CD4-positive, alpha-beta T cell treated with Interleukin-15 for 4 hours (primary cell): ENCODE measurements around the gene MOB2.

Experiments used
- DNase-seq: peaks from one replicate; pipeline ENCODE4 v3.0.0-alpha.2; 2020; ENCODE audit warnings: low spot score

Gene MOB2

DNA sequence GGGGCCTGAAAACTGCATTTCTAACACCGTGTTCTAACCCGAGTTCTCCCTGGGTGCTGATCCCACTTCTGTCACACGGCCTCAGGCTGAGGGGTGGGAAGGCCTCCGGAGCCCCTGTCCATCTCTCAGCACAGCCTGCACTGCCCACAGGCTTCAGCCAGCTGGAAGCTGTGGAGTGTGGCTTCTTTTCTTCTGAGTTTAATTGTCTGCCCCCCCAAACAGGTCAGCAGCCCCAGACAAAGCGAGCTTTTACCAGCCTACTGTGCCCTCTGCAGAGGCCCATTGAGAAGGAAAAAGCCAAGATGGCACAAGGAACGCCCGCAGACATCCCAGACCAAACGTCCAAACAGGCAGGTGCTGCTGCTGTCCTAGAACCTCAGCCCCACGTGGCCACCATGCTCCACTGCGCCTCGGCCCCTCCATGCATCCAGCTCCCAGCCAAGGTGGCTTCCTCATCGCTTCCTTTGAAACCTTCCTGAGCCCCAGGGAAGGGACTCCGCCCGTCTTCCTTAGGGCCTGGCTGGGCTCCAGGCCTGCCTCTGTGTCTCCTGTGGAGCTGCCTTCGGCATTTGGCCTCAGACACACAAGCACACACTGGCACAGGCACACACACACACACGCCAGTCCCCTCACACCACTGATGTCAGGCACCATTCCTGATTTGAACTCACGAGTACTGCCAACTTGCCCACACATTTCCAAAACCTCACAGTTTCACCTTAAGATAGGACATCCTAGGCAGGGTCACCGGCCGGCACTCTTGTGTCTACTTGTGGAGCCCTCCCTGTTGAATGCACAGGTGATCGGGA lies 1.7 kb downstream of the MOB2 start:
- DNase-seq, result no peak

- DNase-seq, result no peak
Measured at GRCh38 chr11:1484061-1484671, 2.4 kb downstream of the MOB2 start.

GRCh38 chr11:1483445-1483961 lies 3.1 kb downstream of the MOB2 start:
- DNase-seq, result no peak

DNA sequence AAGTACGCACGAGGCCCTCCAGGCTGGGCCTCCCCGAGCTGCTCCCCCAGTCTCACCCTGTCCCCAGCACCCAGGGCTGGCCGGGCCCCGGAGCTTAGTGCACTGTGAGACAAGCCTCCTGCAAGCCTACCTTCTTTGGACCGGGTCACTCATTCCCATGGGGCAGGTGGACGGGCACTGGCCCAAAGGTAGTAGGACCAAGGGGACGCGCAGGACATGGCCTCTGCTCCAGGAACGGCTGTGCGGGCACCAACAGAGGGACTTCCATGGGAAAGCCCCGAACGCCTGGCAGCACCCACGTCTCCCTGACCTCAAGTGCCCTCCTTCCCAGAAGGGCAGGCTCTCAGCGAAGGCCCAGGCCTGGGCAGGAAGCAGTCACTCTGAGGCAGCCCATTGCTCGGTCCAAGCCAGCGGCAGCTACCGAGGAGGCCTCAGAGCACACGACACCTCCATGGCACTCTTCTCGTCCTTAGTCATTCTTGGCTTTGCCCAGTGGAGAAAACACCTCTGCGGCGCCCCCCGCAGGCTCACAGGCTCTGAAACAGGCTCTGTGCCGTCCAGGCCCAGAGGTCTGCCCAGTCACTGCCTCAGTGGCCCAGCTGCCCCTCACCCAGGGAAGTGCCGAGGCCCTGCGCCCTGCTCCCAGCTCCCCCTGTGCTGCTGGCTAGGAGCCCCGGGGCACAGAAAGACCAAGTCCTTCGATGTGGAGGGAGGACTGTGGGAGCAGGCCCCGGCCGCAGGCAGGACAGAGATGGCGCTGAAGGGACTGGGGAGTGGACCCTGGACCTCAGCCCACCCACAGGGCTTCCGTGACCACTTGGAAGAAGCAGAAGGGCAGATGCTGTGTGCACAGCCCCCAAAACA lies 3.8 kb downstream of the MOB2 start:
- no peak for DNase-seq

DNA sequence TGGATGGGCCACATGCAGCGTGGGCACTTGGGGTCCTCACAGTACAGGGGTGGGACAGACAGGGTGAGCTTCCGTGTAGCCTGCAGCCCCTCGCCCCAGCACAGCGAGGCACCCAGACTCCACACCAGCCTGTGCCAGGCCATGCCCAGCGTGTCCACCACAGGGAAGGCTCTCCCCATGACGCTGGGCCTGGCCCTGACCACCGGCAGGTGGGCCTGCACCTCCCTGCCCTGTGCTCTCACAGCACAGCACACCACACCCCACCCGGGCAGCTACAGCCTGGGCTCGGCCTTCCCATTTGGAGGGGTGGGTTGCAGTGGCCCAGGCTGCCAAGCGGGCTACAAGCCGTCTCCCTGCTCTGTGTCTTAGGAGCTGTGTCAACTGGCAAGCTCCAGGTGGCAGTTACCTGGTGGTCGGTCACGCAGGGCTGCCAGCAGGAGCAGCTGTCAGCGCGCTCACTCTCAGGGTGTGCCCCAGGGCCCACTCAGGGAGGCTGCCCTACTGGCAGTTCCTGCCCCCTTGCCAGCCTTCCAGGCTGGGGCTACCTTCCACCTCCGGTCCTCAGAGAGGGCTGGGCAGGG lies 4.6 kb downstream of the MOB2 start:
- no peak for DNase-seq

- DNase-seq, result no peak
Measured at GRCh38 chr11:1481483-1481825, 5.1 kb downstream of the MOB2 start.

DNA sequence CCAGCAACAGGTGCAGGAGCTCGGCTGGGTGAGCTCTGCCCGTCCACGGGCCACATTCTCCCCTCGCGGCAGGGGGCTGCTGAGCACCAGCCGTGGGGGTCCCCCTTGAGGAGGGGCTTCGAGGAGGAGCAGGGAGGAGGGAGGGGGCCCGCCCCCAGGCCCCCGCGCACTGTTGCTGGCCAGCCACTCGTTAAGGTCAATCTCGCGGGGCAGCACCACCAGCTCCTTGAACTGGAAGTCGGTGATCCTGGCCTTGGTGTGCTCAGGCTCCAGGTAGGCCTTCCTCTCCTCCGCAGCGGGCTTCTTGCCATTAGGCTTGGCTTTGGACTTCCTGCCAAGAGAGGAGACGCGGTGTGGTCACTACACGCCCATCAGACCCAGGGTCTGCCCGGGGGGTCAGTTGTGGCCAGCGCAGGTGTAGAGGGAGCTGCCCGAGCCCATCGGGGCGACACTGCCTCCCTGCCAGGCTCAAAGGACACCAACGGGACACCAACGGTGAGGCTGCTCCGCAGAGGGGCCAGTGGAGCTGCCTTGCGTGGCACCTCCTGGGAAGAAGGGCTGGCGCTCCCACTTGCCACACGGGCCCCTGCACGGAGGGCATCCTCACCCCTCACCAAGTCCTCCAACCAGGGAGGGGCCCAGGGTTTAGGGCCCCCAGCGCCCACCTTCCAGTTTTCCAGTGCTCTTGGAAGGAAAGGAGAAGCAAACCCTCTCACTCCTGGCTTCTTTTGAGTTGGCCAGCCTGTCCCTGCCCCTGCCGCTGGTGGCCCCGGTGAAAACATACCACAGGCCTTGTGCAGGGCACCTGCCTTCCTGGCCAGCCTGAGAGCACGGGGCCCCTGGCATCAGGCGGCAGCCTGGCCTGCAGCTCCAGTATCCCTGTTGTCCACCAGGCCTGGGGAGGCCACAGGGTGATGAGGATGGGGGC lies 5.8 kb downstream of the MOB2 start:
- no peak for DNase-seq

DNA sequence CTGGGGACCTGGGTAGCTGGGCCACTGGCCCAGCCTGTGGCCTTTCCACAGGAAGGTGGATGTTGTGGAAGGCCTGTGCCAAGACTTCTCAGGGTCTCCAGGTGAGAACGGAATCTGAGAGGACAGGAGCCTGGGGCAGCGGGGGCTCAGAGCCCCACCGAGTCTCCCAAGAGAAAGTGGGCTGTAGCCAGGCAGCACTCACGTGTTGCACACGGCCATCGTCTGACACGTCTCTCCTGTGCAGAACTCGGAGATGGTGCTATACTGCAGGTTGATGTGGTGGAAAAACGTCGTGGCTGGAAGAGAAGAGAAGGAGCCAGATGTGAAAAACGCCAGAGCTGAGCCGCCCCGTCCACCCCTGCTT lies 6.4 kb downstream of the MOB2 start:
- DNase-seq, result no peak

GRCh38 chr11:1479678-1480118 lies 6.9 kb downstream of the MOB2 start:
- no peak for DNase-seq

- no peak for DNase-seq
Measured at GRCh38 chr11:1479006-1479677, 7.4 kb downstream of the MOB2 start.

DNA sequence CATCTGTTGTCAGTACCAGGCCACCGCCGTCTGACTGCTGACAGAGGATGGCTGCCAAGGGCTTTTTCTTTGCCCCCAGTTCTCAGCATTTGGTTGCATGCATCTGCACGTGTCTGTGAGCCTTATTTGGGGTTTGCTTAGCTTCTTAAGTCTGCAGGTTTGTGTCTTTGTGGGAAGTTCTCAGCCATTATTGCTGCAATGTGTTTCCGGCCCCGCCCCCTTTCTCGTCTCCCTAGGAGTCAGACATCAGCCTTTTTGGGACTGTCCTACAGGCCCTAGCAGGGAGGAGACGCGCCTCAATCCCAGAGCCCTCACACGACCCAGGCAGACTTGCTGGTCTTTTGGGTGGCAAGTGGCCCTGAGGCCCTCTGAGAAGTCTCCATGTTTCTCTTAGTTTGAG lies 8.0 kb downstream of the MOB2 start:
- DNase-seq, result no peak

- DNase-seq, result no peak
Measured at GRCh38 chr11:1478011-1478410, 8.6 kb downstream of the MOB2 start.

GRCh38 chr11:1476940-1477736 lies 9.4 kb downstream of the MOB2 start:
- DNase-seq, result no peak

GRCh38 chr11:1475841-1476240 lies 10.7 kb downstream of the MOB2 start:
- DNase-seq, result no peak

DNA sequence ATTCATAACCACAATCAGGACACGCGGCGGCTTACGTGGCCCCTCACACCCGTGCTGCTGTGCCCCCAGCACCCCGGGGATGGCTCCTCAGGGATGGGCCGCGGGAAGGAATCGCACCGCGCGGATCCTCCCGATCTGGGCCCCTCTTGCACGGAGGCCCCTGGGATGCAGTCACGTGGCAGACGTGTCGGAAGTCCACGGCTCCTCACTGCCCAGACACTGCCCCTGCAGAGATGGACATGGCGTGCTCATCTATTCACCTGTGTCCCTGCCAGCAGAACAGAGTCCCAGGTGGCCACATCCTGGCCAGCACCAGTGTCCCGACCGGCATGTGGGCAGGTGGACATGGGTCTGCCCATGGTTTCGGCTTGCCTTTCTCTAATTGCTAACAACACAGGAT lies 12.8 kb downstream of the MOB2 start:
- DNase-seq, result no peak

GRCh38 chr11:1473011-1473628 lies 13.5 kb downstream of the MOB2 start:
- DNase-seq, result no peak

DNA sequence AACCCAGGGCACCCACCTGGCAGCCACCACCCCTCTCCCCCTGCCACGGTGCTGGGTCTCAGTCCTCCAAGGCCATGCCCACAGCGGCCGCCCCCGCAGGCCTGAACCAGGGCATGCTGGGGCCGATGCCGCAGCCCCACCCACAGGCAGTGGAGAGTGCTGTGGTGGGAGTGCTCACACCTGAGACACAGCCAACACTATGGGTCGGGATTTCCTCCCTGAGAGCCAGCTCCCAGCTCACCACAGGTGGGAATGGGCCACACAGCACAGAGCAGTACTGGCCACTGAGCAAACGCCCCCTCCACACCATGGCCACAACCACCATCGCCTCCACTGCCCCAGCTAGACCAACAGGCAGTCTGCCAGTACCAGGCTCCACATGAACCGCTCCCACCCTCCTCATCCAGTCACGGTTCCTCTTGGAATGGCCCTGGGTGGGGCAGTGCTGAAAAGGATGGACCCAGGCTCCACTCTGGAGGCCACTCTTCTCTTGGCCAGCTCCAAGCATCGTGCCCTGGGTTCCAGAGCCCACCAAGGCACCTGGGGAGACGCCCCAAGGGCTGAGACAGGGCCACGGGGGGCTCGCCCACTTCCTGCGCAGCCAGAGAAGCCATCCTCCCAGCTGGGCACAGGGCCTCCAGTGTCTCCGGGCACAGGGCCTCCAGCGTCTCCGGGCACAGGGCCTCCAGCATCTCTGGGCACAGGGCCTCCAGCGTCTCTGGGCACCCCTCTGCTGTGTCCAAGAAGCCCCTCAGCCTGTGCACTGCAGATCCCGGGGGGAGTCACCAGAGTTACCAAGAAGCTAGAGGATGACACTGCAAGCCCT lies 14.2 kb downstream of the MOB2 start:
- DNase-seq, result no peak

DNA sequence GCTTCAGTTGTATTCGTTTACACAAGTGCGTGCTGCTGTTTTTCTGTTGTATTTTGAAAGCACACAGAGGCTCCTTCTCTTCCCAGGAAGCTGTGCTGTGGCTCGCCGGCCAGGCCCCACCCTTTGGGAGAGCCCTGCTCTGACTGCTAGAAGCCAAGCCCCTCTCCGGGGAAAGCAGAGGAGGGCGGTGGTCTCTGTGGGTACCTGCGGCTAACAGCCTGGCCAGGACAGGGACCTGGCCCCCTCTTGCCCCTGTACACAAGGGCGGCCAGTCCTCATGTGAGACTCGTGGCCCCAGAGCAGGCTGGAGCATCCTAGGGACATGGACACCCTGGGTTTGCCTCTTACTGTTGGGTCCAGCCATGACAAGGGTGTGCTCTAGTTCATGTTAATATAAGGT lies 14.8 kb downstream of the MOB2 start:
- no peak for DNase-seq
